Thymus (tissue), 11 donors: ENCODE measurements around the gene PARP1. TPM values are rescaled to one million over a fixed set of nuclear protein-coding genes. Genes with fewer than 3 reads are reported as not detected.

Experiments
- DNase-seq, 9 donors: peaks; one replicate each; pipeline ENCODE4 v3.0.0-alpha.2; 2013; ENCODE audit warnings: low spot score in 9 of 9, low read depth in 6 of 9, missing footprints in 1 of 9
- H3K27ac ChIP-seq, 2 donors: one replicate each; pipeline ENCODE4 v1.5.1; 2013; ENCODE audit warnings: control low read depth in 1 of 2, low read depth in 1 of 2, low read length in 1 of 2, mild to moderate bottlenecking in 1 of 2, moderate library complexity in 1 of 2
- H3K27me3 ChIP-seq, 2 donors: one replicate each; pipeline ENCODE4 v1.5.1; 2013; ENCODE audit warnings: low read length in 1 of 2; ENCODE audit not compliant: control insufficient read depth in 2 of 2, insufficient read depth in 1 of 2
- H3K36me3 ChIP-seq, 2 donors: one replicate each; pipeline ENCODE4 v1.5.1; 2013; ENCODE audit warnings: low read length in 1 of 2, mild to moderate bottlenecking in 1 of 2, moderate library complexity in 1 of 2; ENCODE audit not compliant: control insufficient read depth in 2 of 2, insufficient read depth in 2 of 2
- H3K4me1 ChIP-seq, 2 donors: one replicate each; pipeline ENCODE4 v1.5.1; 2013; ENCODE audit warnings: low read length in 2 of 2; ENCODE audit not compliant: control insufficient read depth in 2 of 2, insufficient read depth in 2 of 2
- H3K4me3 ChIP-seq, 2 donors: one replicate each; pipeline ENCODE4 v1.5.1; 2013; ENCODE audit warnings: low read length in 2 of 2, control low read depth in 1 of 2, mild to moderate bottlenecking in 1 of 2
- H3K9me3 ChIP-seq, 2 donors: one replicate each; pipeline ENCODE4 v1.5.1; 2013; ENCODE audit warnings: low read length in 1 of 2, mild to moderate bottlenecking in 1 of 2; ENCODE audit not compliant: control insufficient read depth in 2 of 2, insufficient read depth in 1 of 2
- WGBS: extraction: QIAGEN DNeasy Blood & Tissue Kit; methylation state at CpG from one replicate; pipeline ENCODE4 v1.1.7; 2013; 5-methylcytosine and 5-hydroxymethylcytosine counted together
- polyA plus RNA-seq: library from polyadenylated mRNA; stranded (reverse); fragments of 200-250 nt; gene quantifications from one replicate; pipeline ENCODE4 v1.2.3, GENCODE V29; 2013
- total RNA-seq: library from RNA; stranded (reverse); fragments of 120-200 nt; gene quantifications from one replicate; pipeline ENCODE4 v1.2.4, GENCODE V29; 2013
- donor health status: healthy.

PARP1 gene
- total and polyA plus RNA-seq, 2 donors, result 36.7 to 73.9 TPM

DNA sequence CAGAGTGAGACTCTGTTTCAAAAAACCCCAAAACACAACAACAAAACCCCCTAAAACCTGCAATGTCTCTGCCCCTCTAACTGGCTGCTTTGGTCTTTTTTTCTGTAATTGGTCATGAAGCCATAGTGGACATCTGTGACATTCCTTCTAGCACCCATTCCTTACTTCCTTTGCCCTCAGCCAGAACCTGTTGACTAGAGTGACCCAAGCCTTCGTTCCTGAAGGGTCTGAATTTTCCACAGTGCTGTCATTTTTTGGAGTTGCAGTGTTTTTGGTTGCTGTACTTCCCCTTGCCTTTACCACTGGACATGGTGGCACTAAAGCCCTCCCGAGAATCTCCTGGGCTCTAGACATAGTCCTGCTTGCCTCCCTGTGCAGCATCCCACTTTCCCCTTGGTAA lies 50.5 kb downstream of the PARP1 start:
- 96% methylated on average over 2 of the region's 2 CpGs for WGBS
- no peaks in the 10 kb centered on the region for H3K4me1 ChIP-seq

GRCh38 chr1:226355669-226356551 lies 52.0 kb downstream of the PARP1 start:
- Histone ChIP-seq H3K27me3 (no peaks in the 10 kb centered on the region), H3K36me3 (peaks cover 26 to 32% of the 10 kb centered on the region in 2 donors), H3K9me3 (no peaks in the 10 kb centered on the region), H3K4me3 (no peak overlapping the region), H3K27ac (no peak overlapping the region), H3K4me1 (peaks cover 0 to 2% of the 10 kb centered on the region in 2 donors)
- DNase-seq, result no peak
- 95% methylated on average over 6 of the region's 6 CpGs for WGBS

More for the DNA sequence above, 50.5 kb downstream of the PARP1 start:
- DNase-seq, result no peak
- Histone ChIP-seq H3K27me3 (no peaks in the 10 kb centered on the region), H3K4me3 (no peak overlapping the region), H3K36me3 (peaks cover 40 to 44% of the 10 kb centered on the region in 2 donors), H3K9me3 (no peaks in the 10 kb centered on the region), H3K27ac (no peak overlapping the region)

DNA sequence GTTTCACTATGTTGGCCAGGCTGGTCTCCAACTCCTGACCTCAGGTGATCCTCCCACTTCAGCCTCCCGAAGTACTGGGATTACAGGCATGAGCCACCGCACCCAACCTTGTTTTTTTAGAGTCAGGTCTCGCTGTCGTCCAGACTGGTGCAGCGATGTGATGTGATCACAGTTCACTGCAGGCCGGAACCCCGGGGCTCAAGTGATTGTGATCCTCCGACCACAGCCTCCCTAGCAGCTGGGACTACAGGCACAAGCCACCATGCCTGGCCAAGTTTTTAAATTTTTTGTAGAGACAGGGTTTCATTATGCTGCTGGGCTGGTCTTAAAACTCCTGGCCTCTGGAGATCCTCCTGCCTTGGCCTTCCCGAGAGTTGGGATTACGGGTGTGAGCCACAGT lies 52.9 kb downstream of the PARP1 start:
- no peak for DNase-seq
- no peak overlapping the region for H3K4me3 ChIP-seq
- H3K4me1 ChIP-seq, result peaks cover 0 to 9% of the 10 kb centered on the region in 2 donors
- peaks cover 21 to 24% of the 10 kb centered on the region in 2 donors for H3K36me3 ChIP-seq
- 96% methylated on average over 10 of the region's 10 CpGs for WGBS
- no peaks in the 10 kb centered on the region for H3K9me3 ChIP-seq
- H3K27ac ChIP-seq, result no peak overlapping the region
- H3K27me3 ChIP-seq, result no peaks in the 10 kb centered on the region

GRCh38 chr1:226353698-226354525 lies 54.0 kb downstream of the PARP1 start:
- Histone ChIP-seq H3K36me3 (peaks cover 16 to 17% of the 10 kb centered on the region in 2 donors), H3K4me1 (peaks cover 0 to 14% of the 10 kb centered on the region in 2 donors), H3K9me3 (no peaks in the 10 kb centered on the region), H3K27ac (no peak overlapping the region), H3K4me3 (no peak overlapping the region), H3K27me3 (no peaks in the 10 kb centered on the region)
- DNase-seq, result no peak
- 87% methylated on average over 15 of the region's 15 CpGs for WGBS

- Histone ChIP-seq H3K9me3 (no peaks in the 10 kb centered on the region), H3K4me1 (peaks cover 0 to 14% of the 10 kb centered on the region in 2 donors), H3K27ac (no peak overlapping the region), H3K4me3 (no peak overlapping the region), H3K27me3 (no peaks in the 10 kb centered on the region), H3K36me3 (peaks cover 3 to 8% of the 10 kb centered on the region in 2 donors)
- no peak for DNase-seq
- WGBS, result 92% methylated on average over 3 of the region's 3 CpGs
Measured at GRCh38 chr1:226351709-226352108, 56.2 kb downstream of the PARP1 start.

GRCh38 chr1:226350519-226350865 lies 57.4 kb downstream of the PARP1 start:
- Histone ChIP-seq H3K9me3 (no peaks in the 10 kb centered on the region), H3K27ac (no peak overlapping the region), H3K36me3 (peaks cover 1 to 4% of the 10 kb centered on the region in 2 donors), H3K4me1 (peaks cover 0 to 14% of the 10 kb centered on the region in 2 donors), H3K27me3 (no peaks in the 10 kb centered on the region), H3K4me3 (no peak overlapping the region)
- WGBS, result 58% methylated on average over 9 of the region's 9 CpGs
- no peak for DNase-seq

GRCh38 chr1:226349801-226350518 lies 57.9 kb downstream of the PARP1 start:
- Histone ChIP-seq H3K27ac (no peak overlapping the region), H3K9me3 (no peaks in the 10 kb centered on the region)
- 40% methylated on average over 18 of the region's 18 CpGs for WGBS

GRCh38 chr1:226349081-226349480 lies 58.8 kb downstream of the PARP1 start:
- no peaks in the 10 kb centered on the region for H3K9me3 ChIP-seq
- DNase-seq, result no peak
- WGBS, result 88% methylated on average over 11 of the region's 11 CpGs
- H3K36me3 ChIP-seq, result no peaks in the 10 kb centered on the region
- H3K27me3 ChIP-seq, result no peaks in the 10 kb centered on the region
- no peak overlapping the region for H3K27ac ChIP-seq
- peaks cover 0 to 14% of the 10 kb centered on the region in 2 donors for H3K4me1 ChIP-seq
- no peak overlapping the region for H3K4me3 ChIP-seq

More at GRCh38 chr1:226349801-226350518, 57.9 kb downstream of the PARP1 start:
- DNase-seq, result peak in 1 of 9 donors; percentile 19
- H3K4me3 ChIP-seq, result no peak overlapping the region
- no peaks in the 10 kb centered on the region for H3K36me3 ChIP-seq
- H3K4me1 ChIP-seq, result peaks cover 0 to 14% of the 10 kb centered on the region in 2 donors
- no peaks in the 10 kb centered on the region for H3K27me3 ChIP-seq
